Measurements from ENCODE around the gene CEBPZOS.
"Not testable (repeated sequence)": the region's sequence is repeated elsewhere in the genome, so short reads cannot be mapped to it uniquely, and the experiment has no call there.

CEBPZOS gene

DNA sequence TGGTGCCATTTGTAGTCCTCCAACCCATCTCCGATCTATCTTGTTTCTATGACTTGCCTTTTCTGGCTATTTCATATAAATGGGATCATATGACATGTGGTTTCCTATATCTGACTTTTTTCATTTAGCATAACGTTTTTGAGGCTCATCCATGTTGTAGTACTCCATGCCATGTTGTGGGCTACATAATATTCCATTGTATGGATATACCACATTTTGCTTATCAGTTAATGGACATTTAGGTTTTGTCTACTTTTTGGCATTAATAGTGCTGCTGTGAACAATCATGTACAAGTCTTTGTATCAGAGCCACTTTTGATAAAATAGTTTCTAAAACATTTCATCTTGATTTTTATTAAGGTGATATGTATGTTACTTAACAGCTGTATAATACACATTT, 7.4 kb downstream of the CEBPZOS start:
- H3K4me3 ChIP-seq (ENCODE audit: control insufficient read depth, low read depth, low read length): no peak overlapping the region
- no peak for DNase-seq (ENCODE audit: low read depth)
- TF ChIP-seq, protein P1, sequence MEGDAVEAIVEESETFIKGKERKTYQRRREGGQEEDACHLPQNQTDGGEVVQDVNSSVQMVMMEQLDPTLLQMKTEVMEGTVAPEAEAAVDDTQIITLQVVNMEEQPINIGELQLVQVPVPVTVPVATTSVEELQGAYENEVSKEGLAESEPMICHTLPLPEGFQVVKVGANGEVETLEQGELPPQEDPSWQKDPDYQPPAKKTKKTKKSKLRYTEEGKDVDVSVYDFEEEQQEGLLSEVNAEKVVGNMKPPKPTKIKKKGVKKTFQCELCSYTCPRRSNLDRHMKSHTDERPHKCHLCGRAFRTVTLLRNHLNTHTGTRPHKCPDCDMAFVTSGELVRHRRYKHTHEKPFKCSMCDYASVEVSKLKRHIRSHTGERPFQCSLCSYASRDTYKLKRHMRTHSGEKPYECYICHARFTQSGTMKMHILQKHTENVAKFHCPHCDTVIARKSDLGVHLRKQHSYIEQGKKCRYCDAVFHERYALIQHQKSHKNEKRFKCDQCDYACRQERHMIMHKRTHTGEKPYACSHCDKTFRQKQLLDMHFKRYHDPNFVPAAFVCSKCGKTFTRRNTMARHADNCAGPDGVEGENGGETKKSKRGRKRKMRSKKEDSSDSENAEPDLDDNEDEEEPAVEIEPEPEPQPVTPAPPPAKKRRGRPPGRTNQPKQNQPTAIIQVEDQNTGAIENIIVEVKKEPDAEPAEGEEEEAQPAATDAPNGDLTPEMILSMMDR (IDR thresholded peaks at IDR 0.05; ENCODE audit: control insufficient read depth, insufficient read depth, low read depth, low read length, missing control alignments): no peak

DNA sequence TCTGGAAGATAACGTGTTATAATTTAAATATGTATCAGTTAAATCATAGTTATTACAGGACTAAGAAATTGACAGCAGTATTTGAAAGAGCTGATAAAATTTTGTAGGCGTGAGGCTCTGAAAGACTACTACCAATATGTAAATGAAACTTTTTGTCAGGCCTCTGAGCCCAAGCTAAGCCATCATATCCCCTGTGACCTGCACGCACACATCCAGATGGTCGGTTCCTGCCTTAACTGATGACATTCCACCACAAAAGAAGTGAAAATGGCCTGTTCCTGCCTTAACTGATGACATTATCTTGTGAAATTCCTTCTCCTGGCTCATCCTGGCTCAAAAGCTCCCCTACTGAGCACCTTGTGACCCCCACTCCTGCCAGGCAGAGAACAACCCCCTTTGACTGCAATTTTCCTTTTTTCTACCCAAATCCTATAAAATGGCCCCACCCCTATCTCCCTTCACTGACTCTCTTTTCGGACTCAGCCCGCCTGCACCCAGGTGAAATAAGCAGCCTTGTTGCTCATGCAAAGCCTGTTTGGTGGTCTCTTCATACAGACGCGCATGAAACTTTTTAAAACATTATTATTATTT, 8.9 kb downstream of the CEBPZOS start:
- DNase-seq (ENCODE audit: low read depth); H3K4me3 ChIP-seq (ENCODE audit: control insufficient read depth, low read depth, low read length): not testable (repeated sequence)

DNA sequence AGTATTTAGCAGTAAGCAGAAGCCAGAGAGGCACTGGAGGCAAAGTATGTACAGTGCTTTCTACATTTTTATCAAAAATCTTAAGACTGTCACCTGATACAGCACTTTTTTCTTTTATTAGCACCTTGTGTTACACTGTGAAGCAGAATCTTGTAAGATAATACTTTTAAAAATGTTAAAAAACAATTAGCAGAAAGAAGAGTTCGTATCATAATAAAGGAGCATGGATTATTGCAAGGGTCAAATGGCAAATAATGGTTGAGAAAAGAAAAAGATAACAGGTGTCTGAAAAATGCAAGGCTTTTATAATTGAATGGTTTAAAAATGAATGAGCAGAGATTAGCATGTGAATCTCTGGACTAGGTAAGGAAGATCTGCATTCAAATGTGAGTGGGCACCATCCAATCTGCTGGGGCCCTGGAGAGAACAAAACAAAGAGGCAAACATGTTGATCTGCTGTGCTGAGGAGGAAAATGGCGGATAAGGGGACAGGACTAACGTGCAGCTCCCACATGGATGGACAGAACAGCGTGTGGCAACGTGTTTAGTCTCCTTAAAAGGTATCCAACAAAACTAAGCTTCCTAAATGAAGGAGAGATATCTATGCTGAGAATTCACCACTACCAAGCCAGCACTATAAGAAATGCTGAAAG, 9.5 kb downstream of the CEBPZOS start:
- H3K4me3 ChIP-seq (ENCODE audit: control insufficient read depth, low read depth, low read length): no peak overlapping the region
- no peak for DNase-seq (ENCODE audit: low read depth)
- TF ChIP-seq, protein P1 (IDR thresholded peaks at IDR 0.05; ENCODE audit: control insufficient read depth, insufficient read depth, low read depth, low read length, missing control alignments): no peak

DNA sequence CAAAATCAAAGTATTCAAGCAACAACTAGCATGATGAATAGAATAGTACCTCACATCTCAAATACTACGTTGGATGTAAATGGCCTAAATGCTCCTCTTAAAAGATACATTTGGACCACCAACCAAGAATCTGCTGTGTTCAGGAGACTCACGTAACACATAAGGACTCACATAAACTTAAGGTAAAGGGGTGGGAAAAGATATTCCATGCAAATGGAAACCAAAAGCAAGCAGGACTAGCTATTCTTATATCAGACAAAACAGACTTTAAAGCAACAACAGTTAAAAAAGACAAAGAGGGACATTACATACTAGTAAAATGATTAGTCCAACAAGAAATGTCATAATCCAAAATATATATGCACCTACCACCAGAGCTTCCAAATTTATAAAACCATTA, 10.5 kb downstream of the CEBPZOS start:
- not testable (repeated sequence) for DNase-seq (ENCODE audit: low read depth); H3K4me3 ChIP-seq (ENCODE audit: control insufficient read depth, low read depth, low read length)

DNA sequence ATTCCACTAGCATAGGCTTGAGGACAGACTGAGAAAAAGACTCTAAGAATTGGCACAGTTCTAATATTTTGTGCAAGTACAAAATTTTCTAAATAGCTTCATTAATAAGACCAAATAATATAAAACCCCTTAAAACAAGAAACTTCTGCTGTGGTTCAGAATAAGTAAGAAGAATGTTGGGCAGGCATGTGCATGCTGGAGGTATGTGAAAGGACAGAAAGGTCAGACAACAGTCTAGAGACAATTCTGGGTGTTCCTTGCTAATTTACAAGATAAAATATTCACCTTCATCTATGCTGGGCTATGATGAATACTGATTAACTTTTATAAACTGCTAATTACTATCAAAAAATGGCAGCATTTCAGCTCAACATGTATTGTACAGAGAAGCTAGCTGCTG, 14.9 kb downstream of the CEBPZOS start:
- TF ChIP-seq, protein P1 (IDR thresholded peaks at IDR 0.05; ENCODE audit: control insufficient read depth, insufficient read depth, low read depth, low read length, missing control alignments): no peak
- H3K4me3 ChIP-seq (ENCODE audit: control insufficient read depth, low read depth, low read length): no peak overlapping the region
- no peak for DNase-seq (ENCODE audit: low read depth)

DNA sequence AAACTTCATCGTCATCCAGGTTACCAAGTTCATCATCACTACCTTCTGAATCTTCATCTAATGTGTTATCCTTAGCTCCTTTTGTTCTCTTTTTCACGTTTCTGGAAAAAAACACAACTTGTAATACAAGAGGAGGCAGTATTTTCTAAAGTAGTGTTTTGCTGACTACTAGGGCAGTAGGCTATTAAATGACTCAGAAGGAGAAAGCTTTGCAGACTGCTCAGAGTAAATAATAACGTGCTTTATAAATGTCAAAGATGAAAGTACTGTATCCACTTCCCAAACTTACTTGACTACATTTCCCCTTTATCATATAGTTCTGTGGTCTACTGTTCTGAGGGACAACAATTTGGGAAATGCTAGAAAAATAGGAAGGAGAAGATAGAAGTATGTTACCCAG, 15.6 kb downstream of the CEBPZOS start:
- H3K4me3 ChIP-seq (ENCODE audit: control insufficient read depth, low read depth, low read length): no peak overlapping the region
- no peak for DNase-seq (ENCODE audit: low read depth)
- TF ChIP-seq, protein P1 (IDR thresholded peaks at IDR 0.05; ENCODE audit: control insufficient read depth, insufficient read depth, low read depth, low read length, missing control alignments): no peak

DNA sequence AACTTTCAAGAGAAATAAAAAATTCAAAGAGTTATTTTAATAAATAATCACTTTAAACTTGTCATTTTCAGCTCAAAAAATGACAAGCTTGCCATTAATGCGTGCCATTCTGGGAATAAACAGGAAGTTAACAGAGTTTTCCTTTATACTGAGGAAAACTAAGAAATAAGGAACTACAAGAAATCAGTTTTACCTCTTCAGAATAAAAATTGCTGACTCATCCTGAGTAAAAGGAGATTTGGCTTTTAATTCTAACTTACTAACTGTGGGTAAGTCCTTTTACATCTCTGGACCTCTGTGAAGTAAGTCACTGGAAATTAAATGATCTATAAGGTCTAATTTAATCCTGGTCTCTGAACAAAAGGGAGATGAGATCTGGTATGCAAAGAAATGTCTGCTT, 19.0 kb downstream of the CEBPZOS start:
- TF ChIP-seq, protein P1 (IDR thresholded peaks at IDR 0.05; ENCODE audit: control insufficient read depth, insufficient read depth, low read depth, low read length, missing control alignments): no peak
- H3K4me3 ChIP-seq (ENCODE audit: control insufficient read depth, low read depth, low read length): no peak overlapping the region
- no peak for DNase-seq (ENCODE audit: low read depth)

DNA sequence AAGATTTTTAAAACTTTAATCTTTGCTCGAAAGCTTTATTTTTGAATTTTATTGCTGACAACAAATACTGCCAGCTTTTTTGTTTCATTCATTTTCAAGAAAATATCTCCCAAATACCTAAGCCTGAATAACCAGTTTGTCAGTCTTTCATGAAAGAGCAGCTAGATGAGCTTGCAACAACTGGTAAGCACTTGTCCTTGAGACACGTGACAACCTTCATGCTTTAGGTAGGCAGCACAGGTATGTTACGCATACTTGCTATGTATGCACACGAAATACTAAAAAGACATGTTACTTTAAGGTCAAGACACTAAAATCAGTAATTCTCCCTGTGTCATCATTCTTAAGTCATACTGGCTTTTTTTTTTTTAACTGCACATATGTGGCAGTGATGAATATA, 22.8 kb downstream of the CEBPZOS start:
- TF ChIP-seq, protein P1 (IDR thresholded peaks at IDR 0.05; ENCODE audit: control insufficient read depth, insufficient read depth, low read depth, low read length, missing control alignments): no peak
- H3K4me3 ChIP-seq (ENCODE audit: control insufficient read depth, low read depth, low read length): no peak overlapping the region
- no peak for DNase-seq (ENCODE audit: low read depth)
